Coronary artery (tissue), 2 donors: ENCODE data around the gene NME5.

Source experiments
- DNase-seq: peaks from one replicate; pipeline ENCODE4 v3.0.0-alpha.2; 2017; ENCODE audit warnings: low spot score
- H3K27ac ChIP-seq, 2 donors: fragments of 200-600 bp; sonication (generic); one replicate each; pipeline ENCODE4 v1.5.1; 2016 to 2019
- H3K4me3 ChIP-seq: fragments of 200-600 bp; sonication (generic); 2 replicates; pipeline ENCODE4 v1.5.1; 2016; ENCODE audit warnings: mild to moderate bottlenecking, moderate library complexity
- CTCF ChIP-seq: fragments of 200-600 bp; sonication (generic); IDR thresholded peaks from one replicate; pipeline ENCODE4 v1.5.1; 2019; ENCODE audit warnings: antibody characterized with exemption

Gene NME5

GRCh38 chr5:138140268-138140667, 1.0 kb upstream of the NME5 start:
- H3K27ac ChIP-seq = no peak overlapping the region
- no peak overlapping the region for H3K4me3 ChIP-seq
- TF ChIP-seq CTCF = no peak
- no peak for DNase-seq

GRCh38 chr5:138139781-138140090, 508 bp upstream of the NME5 start:
- DNase-seq = no peak
- H3K4me3 ChIP-seq = no peak overlapping the region
- TF ChIP-seq CTCF = no peak
- no peak overlapping the region for H3K27ac ChIP-seq

GRCh38 chr5:138132543-138132942, 6.7 kb downstream of the NME5 start:
- DNase-seq = no peak
- no peak for TF ChIP-seq CTCF
- Histone ChIP-seq H3K4me3 (no peak overlapping the region), H3K27ac (no peak overlapping the region)

- Histone ChIP-seq H3K27ac (no peak overlapping the region), H3K4me3 (no peak overlapping the region)
- no peak for TF ChIP-seq CTCF
- no peak for DNase-seq
Observed at GRCh38 chr5:138129347-138129746, 9.9 kb downstream of the NME5 start.

GRCh38 chr5:138128334-138128733, 10.9 kb downstream of the NME5 start:
- no peak for DNase-seq
- Histone ChIP-seq H3K27ac (no peak overlapping the region), H3K4me3 (no peak overlapping the region)
- TF ChIP-seq CTCF = no peak

- Histone ChIP-seq H3K4me3 (no peak overlapping the region), H3K27ac (no peak overlapping the region)
- DNase-seq = no peak
- TF ChIP-seq CTCF = no peak
Observed at GRCh38 chr5:138115254-138115653, 24.0 kb downstream of the NME5 start.

- TF ChIP-seq CTCF = no peak
- H3K4me3 ChIP-seq = no peak overlapping the region
- no peak overlapping the region for H3K27ac ChIP-seq
Observed at GRCh38 chr5:138111937-138112336, 27.3 kb downstream of the NME5 start.

More at GRCh38 chr5:138111937-138112336, 27.3 kb downstream of the NME5 start:
- DNase-seq = no peak
